ENCODE measurements around the gene IRS1. TPM values are rescaled to one million over a fixed set of nuclear protein-coding genes. Genes with fewer than 3 reads are reported as not detected.

Gene IRS1
- total RNA-seq, 3 donors from 2014 or later: 8.1 to 29.0 (median 13.5) TPM

GRCh38 chr2:226813148-226813701 lies 13.6 kb upstream of the IRS1 start:
- H3K36me3 ChIP-seq (ENCODE audit: low read depth): no peaks in the 10 kb centered on the region
- H3K9me3 ChIP-seq: no peaks in the 10 kb centered on the region
- no peak for TF ChIP-seq CTCF (IDR thresholded peaks at IDR 0.05)
- intact Hi-C loops (cut with DNase I, micrococcal nuclease): loop anchor here in 1 of 2 donors (10.0 kb wide), 1 partner anchor 172 kb away; no protein-coding TSS in a partner anchor
- H3K4me1 ChIP-seq (ENCODE audit: low read depth): no peaks in the 10 kb centered on the region
- H3K4me3 ChIP-seq: no peak overlapping the region
- ATAC-seq (no peak), DNase-seq (no peak)

GRCh38 chr2:226803410-226803809 lies 3.8 kb upstream of the IRS1 start:
- no peaks in the 10 kb centered on the region for H3K9me3 ChIP-seq
- peaks cover 15% of the 10 kb centered on the region for H3K4me1 ChIP-seq (ENCODE audit: low read depth)
- no peaks in the 10 kb centered on the region for H3K36me3 ChIP-seq (ENCODE audit: low read depth)
- H3K4me3 ChIP-seq: no peak overlapping the region
- ATAC-seq (no peak), DNase-seq (no peak)
- intact Hi-C loops (cut with DNase I, micrococcal nuclease): loop anchor here (5.0 kb wide), 3 partner anchors 816 to 1131 kb away; no protein-coding TSS in a partner anchor
- TF ChIP-seq CTCF (IDR thresholded peaks at IDR 0.05): no peak

- no peak for ATAC-seq
- Histone ChIP-seq H3K9me3 (no peaks in the 10 kb centered on the region), H3K4me3 (no peak overlapping the region), H3K4me1 (ENCODE audit: low read depth) (peaks cover 15% of the 10 kb centered on the region), H3K36me3 (ENCODE audit: low read depth) (no peaks in the 10 kb centered on the region)
- peak; percentile 33 for TF ChIP-seq CTCF (IDR thresholded peaks at IDR 0.05)
- intact Hi-C loops (cut with DNase I, micrococcal nuclease): loop anchor here (5.0 kb wide), 3 partner anchors 815 to 1130 kb away; no protein-coding TSS in a partner anchor
- DNase-seq: peak in 1 of 3 donors; percentile 42
These were observed 3.0 kb upstream of the IRS1 start for GRCh38 chr2:226802573-226802972.

GRCh38 chr2:226800941-226801784 lies 1.5 kb upstream of the IRS1 start:
- H3K9me3 ChIP-seq: no peaks in the 10 kb centered on the region
- no peak overlapping the region for H3K4me3 ChIP-seq
- ATAC-seq (peak; percentile 77), DNase-seq (peak; percentile 89 to 92 (median 89))
- peaks cover 15% of the 10 kb centered on the region for H3K4me1 ChIP-seq (ENCODE audit: low read depth)
- no peaks in the 10 kb centered on the region for H3K36me3 ChIP-seq (ENCODE audit: low read depth)
- intact Hi-C loops (cut with DNase I, micrococcal nuclease): loop anchor here (5.0 kb wide), 3 partner anchors 814 to 1129 kb away; no protein-coding TSS in a partner anchor
- no peak for TF ChIP-seq CTCF (IDR thresholded peaks at IDR 0.05)

- Histone ChIP-seq H3K9me3 (no peaks in the 10 kb centered on the region), H3K36me3 (ENCODE audit: low read depth) (no peaks in the 10 kb centered on the region), H3K4me3 (peak overlapping the region; percentile 33), H3K4me1 (ENCODE audit: low read depth) (peaks cover 15% of the 10 kb centered on the region)
- peak; percentile 40 to 75 (median 46) for DNase-seq
- intact Hi-C loops (cut with DNase I, micrococcal nuclease): loop anchor here (5.0 to 10.0 kb wide), 5 partner anchors 65 to 1128 kb away; no protein-coding TSS in a partner anchor
- no peak for TF ChIP-seq CTCF (IDR thresholded peaks at IDR 0.05)
- peak; percentile 42 for ATAC-seq
These were observed 638 bp upstream of the IRS1 start for GRCh38 chr2:226799976-226800940.
